GM12878 (cell line): Measurements from ENCODE around the gene EML1.

Source experiments
- CEBPB ChIP-seq, 2 experiments: fragments of 150-350 bp in 1 of 2; IDR thresholded peaks; 2 replicates each; pipeline ENCODE4 v1.6.1; 2012 to 2014; ENCODE audit warnings: low read depth in 2 of 2, low read length in 2 of 2, borderline replicate concordance in 1 of 2, inconsistent platforms in 1 of 2
- CTCF ChIP-seq, 3 experiments: IDR thresholded peaks in 2 of 3; conservative IDR thresholded peaks in 1 of 3; 2 replicates each; pipeline ENCODE4 v1.5.1; 2011; ENCODE audit warnings: low read depth in 3 of 3, low read length in 3 of 3, mild to moderate bottlenecking in 3 of 3, control low read depth in 2 of 3, moderate library complexity in 2 of 3, inconsistent platforms in 1 of 3, mixed read lengths in 1 of 3; ENCODE audit not compliant: control insufficient read depth in 2 of 3, insufficient read depth in 1 of 3; ENCODE audit errors: extremely low read depth in 1 of 3
- EP300 ChIP-seq, 2 experiments: fragments of 150-350 bp in 1 of 2; IDR thresholded peaks; 2 replicates each; pipeline ENCODE4 v1.6.1; 2011 to 2012; ENCODE audit warnings: low read depth in 2 of 2, low read length in 2 of 2, borderline replicate concordance in 1 of 2, improper control_type of control experiment in 1 of 2, inconsistent platforms in 1 of 2; ENCODE audit not compliant: control insufficient read depth in 1 of 2
- GABPA ChIP-seq: IDR thresholded peaks from 2 replicates; pipeline ENCODE4 v1.6.1; 2014; ENCODE audit warnings: antibody characterized with exemption, low read depth, mild to moderate bottlenecking, inconsistent platforms
- PKNOX1 ChIP-seq: fragments of 450-650 bp; IDR thresholded peaks from 2 replicates; pipeline ENCODE4 v1.6.1; 2016; ENCODE audit warnings: mild to moderate bottlenecking
- RAD51 ChIP-seq: fragments of 450-650 bp; IDR thresholded peaks from 2 replicates; pipeline ENCODE4 v1.6.1; 2016; ENCODE audit warnings: moderate library complexity, mild to moderate bottlenecking, inconsistent platforms
- REST ChIP-seq: IDR thresholded peaks from 2 replicates; pipeline ENCODE4 v1.6.1; 2012; ENCODE audit warnings: mild to moderate bottlenecking, low read depth, low read length
- RFX5 ChIP-seq: IDR thresholded peaks from 2 replicates; pipeline ENCODE4 v1.6.1; 2011; ENCODE audit warnings: low read depth, low read length, improper control_type of control experiment
- TCF7 ChIP-seq: IDR thresholded peaks from 2 replicates; pipeline ENCODE4 v1.6.1; 2014; ENCODE audit warnings: antibody characterized with exemption, borderline replicate concordance
- YY1 ChIP-seq: IDR thresholded peaks from 2 replicates; pipeline ENCODE4 v1.6.1; 2011; ENCODE audit warnings: low read depth, mild to moderate bottlenecking, low read length
- ZNF622 ChIP-seq: fragments of 450-650 bp; IDR thresholded peaks from 2 replicates; pipeline ENCODE4 v1.6.1; 2017; ENCODE audit warnings: mild to moderate bottlenecking, inconsistent platforms
- ZZZ3 ChIP-seq: IDR thresholded peaks from 2 replicates; pipeline ENCODE4 v1.6.1; 2011; ENCODE audit warnings: low read depth; ENCODE audit not compliant: control insufficient read depth, insufficient read length
- TF ChIP-seq, protein P1 (sequence below): IDR thresholded peaks from 2 replicates; pipeline ENCODE4 v1.6.1; 2012; ENCODE audit warnings: low read depth, low read length, improper control_type of control experiment
- TF ChIP-seq, protein P2 (sequence below): IDR thresholded peaks from 2 replicates; pipeline ENCODE4 v1.6.1; 2011; ENCODE audit warnings: low read depth, low read length, improper control_type of control experiment, borderline replicate concordance

- TF ChIP-seq CTCF (IDR thresholded peaks at IDR 0.05 in 2 of 3, conservative IDR thresholded peaks at IDR 0.05 in 1 of 3; ENCODE audit: control insufficient read depth in 2 of 3, extremely low read depth in 1 of 3, insufficient read depth in 1 of 3, low read depth in 3 of 3, low read length in 3 of 3) (no peak), YY1 (no peak), RFX5 (no peak), CEBPB (IDR thresholded peaks at IDR 0.05; ENCODE audit: borderline replicate concordance in 1 of 2, low read depth in 2 of 2, low read length in 2 of 2) (no peak), ZNF622 (no peak), REST (no peak), PKNOX1 (no peak), RAD51 (no peak), GABPA (no peak), ZZZ3 (no peak), EP300 (IDR thresholded peaks at IDR 0.05; ENCODE audit: borderline replicate concordance in 1 of 2, control insufficient read depth in 1 of 2, low read depth in 2 of 2, low read length in 2 of 2) (no peak), TCF7 (no peak)
- TF ChIP-seq, protein P1, sequence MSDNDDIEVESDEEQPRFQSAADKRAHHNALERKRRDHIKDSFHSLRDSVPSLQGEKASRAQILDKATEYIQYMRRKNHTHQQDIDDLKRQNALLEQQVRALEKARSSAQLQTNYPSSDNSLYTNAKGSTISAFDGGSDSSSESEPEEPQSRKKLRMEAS = no peak
- TF ChIP-seq, protein P2, sequence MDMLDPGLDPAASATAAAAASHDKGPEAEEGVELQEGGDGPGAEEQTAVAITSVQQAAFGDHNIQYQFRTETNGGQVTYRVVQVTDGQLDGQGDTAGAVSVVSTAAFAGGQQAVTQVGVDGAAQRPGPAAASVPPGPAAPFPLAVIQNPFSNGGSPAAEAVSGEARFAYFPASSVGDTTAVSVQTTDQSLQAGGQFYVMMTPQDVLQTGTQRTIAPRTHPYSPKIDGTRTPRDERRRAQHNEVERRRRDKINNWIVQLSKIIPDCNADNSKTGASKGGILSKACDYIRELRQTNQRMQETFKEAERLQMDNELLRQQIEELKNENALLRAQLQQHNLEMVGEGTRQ = no peak
These were observed 16.8 kb downstream of the EML1 start for GRCh38 chr14:99809859-99810558.
